H4 (cell line): ENCODE data around the gene ZNF610. TPM values are rescaled to one million over a fixed set of nuclear protein-coding genes. Genes with fewer than 3 reads are reported as not detected.
A peak's percentile ranks its signal among the peaks of the same experiment; 100 is the strongest.
"Not testable (repeated sequence)": the region's sequence is repeated elsewhere in the genome, so short reads cannot be mapped to it uniquely, and the experiment has no call there.

Experiments
- DNase-seq: peaks from one replicate; pipeline ENCODE4 v3.0.0-alpha.2; 2015; ENCODE audit warnings: low spot score
- total RNA-seq: library from RNA; depleted of rRNA; stranded (reverse); fragments of >200 nt; shearing (Covaris generic); gene quantifications from 2 replicates; pipeline ENCODE4 v1.2.3, GENCODE V29; 2014; rRNA removed

ZNF610 gene
- total RNA-seq, result 1.1 and 2.2 TPM in 2 replicates

DNA sequence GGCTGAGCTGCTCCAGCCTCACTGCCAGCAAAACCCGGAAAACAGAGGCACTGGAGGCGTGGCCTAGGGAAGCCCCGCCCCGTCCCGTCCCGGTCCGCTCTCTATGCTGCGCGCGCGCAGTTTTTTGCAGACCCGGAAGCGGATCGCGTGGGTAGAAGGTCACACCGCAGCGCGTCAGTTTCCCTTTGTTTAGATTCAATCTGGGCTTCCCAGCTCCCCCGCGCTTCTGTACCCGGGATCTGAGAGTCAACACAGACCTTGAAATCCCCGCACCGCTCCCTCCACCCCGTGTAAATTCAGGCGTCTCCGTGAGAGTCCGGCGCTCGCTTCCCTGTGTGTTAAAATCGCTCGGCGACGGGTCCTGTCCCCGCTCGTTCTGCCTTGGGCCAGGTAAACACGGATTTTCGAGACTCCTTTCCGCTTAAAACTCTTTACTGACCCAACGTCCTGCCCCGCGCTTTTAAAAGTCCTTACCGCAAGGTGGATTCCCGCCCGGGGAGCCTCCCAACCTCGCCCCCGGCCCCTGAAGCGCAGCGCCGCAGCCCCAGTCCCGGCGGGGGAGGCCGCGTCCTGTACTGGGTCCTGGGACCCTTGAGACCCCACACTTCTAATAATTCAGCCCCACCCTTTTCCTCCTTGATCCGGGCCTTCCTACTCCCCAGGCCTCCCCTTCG lies at the start of gene ZNF610:
ZNF610 (plus strand) TSS at position 127 of the 674 bp plus-strand sequence. CDS start 12,930 bp downstream, outside the sequence.
- peak; percentile 58 for DNase-seq

DNA sequence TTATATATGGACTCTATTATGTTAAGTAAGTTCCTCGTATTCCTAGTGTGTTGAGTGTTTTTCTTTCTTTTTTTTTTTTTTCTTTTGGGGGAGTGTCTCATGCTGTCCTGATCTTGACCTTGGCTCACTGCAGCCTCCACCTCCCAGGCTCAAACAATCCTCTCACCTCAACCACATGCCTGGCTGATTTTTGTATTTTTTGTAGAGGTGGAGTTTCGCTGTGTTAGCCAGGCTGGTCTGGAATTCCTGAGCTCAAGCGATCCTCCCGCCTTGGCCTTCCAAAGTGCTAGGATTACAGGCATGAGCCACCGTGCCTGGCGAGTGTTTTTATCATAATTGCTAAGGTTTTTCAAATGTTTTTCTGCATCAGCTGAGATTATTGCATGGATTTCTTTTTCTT lies 49.8 kb upstream of the ZNF610 start:
- DNase-seq, result no peak

DNA sequence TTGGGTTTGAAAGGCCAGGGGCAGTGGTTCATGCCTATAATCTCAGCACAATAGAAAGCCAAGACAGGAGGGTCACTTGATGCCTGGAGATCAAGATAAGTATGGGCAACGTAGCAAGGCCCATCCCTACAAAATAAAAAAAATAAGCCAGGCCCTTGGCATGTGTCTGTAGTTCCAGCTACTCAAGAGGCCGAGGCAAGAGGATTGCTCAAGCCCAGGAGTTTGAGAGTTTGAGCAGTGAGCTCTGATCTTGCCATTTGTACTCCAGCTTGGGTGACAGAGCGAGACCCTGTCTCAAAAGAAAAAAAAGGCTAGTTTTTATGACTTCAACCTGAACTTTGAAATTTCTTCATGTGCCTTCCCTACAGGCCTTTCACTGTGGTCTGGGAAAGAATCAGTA lies 44.3 kb upstream of the ZNF610 start:
- no peak for DNase-seq

DNA sequence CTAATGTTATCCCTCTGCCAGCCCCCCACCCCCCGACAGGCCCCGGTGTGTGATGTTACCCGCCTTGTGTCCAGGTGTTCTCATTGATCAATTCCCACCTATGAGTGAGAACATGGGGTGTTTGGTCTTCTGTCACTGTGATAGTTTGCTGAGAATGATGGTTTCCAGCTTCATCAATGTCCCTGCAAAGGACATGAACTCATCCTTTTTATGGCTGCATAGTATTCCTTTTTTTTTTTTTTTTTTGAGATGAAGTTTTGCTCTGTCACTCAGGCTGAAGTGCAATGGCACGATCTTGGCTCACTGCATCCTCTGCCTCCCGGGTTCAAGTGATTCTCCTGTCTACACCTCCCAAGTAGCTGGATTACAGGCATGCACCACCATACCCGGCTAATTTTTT lies 43.1 kb upstream of the ZNF610 start:
- not testable (repeated sequence) for DNase-seq

DNA sequence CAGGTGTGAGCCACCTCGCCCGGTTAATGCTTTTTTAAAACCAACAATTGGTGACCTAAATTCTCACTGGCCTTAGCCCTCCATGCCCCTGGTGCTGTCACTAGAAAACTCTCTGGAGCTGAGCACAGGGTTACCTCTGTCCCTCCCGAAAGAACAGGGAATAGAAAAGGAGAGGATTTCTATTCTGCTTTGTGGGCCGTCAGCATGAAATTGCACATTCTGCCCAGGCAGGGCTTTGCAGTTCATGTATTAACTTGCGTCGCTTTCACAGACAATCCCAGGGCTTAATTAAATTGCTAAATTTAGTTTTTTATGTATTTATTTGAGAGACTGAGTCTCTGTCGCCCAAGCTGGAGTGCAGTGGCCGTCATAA lies 39.7 kb upstream of the ZNF610 start:
- no peak for DNase-seq

DNA sequence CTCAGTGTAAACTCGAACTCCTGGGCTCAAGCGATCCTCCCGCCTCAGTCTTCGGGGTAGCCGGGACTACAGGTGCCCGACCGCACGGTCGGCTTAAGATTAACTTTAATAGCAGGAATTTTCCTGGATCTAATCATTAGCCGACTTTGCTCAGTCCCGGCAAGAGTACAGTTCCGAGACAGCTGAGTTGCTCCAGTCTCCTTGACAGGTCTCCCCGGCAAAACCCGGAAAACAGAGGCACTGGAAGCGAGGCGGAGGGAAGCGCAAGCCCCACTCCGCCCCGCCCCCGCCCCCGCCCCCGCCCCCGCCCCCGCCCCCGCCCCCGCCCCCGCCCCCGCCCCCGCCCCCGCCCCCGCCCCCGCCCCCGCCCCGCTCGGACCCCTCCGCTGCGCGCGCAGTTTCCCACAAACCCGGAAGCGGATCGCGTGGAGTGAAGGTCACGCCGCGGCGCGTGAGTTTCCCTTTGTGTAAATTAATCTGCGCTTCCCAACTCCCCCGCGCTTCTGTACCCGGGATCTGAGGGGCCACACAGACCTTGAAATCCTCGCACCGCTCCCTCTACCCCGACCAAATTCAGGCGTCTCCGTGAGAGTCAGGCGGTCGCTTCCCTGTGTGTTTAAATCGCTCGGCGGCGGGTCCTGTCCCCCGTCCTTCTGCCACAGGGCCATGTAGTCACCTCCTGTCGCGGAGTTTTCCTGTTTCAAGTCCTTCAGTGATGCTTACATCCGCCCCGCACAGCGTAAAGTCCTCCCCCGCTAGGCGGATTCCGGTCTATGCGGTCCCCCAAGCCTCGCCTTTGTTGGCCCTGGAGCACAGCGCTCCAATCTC lies 39.1 kb upstream of the ZNF610 start, which contains the start of gene ZNF480:
ZNF480 (plus strand) TSS at position 397 of the 828 bp plus-strand sequence. CDS start 3,244 bp downstream, outside the sequence.
- peak; percentile 75 for DNase-seq

DNA sequence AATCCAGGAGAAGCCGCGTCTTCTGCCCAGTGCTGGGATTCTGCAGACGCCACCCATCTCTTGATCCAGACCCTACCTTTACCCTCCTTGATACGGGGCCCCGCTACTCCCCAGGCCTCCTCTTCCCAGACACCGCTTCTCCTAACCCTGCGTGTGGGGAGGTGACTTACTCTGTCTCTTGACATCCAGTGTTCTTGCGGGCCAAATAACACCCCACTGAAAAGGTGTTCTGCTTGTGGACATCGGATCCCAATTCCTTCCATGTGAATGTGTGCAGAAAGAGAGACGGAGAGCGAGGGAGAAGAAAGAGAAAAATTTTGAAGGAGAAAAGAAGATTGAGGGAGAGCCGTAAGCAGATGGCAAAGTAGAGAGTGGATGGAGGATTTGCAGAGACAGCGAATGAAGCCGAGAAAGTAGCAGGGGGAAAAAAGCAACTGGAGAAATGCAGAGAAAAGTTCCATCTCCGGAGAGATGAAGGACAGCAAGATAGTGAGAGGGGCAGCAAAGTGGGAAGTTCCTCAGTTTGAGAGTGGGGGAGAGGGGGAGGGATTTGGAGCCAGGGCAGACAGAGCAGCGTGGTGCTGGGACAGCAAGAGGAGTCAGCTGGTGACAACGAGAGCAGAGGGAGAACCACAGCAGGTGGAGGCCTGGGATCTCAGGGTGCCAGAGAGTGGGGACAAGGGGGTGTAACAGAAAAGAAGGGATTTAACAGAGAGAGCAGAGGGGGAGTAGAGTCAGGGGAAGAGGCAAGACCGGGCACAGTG lies 38.3 kb upstream of the ZNF610 start:
- DNase-seq, result no peak

DNA sequence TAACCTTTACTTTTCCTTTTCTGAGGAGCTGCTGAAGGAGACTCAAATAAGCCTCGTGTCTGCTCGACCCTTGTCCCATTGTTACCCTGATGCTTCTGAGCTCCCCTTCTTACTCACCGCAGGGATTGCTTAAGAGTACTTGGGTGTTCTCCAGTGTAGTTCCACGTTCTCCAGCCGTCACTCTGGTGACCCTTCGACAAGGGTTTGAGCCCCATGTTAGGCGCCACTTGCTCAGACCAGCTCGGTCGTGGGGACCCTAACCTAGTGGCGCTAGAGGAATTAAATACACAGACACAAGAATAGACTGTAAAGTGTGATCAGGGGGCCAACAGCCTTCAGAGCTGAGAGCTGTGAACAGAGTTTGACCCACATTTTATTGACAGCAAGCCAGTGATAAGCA lies 28.8 kb upstream of the ZNF610 start:
- DNase-seq, result no peak

DNA sequence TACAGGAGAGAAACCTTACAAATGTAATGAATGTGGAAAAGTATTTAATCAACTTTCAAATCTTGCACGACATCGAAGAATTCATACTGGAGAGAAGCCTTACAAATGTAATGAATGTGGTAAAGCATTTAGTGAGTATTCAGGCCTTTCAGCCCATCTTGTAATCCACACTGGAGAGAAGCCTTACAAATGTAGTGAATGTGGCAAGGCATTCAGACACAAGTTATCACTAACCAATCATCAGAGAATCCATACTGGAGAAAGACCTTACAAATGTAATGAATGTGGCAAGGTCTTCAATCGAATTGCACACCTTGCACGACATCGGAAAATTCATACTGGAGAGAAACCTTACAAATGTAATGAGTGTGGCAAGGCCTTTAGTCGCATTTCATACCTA lies 13.6 kb upstream of the ZNF610 start:
- DNase-seq, result no peak

DNA sequence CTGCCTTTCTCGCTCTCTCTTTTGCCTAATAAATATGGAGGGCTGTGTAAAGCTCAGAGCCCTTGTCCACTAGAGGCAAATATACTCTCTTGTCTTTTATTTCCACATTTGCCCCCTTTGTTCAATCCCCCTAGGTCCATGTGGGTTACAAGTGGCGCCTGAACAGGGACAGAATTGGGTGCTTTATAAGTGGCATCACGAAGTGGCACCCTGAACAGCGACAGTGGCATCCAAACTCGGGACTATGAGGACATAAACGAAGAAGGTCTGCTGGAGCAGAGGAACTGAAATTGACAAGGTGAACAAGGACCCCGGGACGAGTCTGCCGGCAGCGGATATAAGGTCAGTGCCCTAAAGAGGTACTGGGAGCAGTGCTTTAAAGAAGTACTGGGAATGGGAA lies 4.3 kb upstream of the ZNF610 start:
- no peak for DNase-seq

DNA sequence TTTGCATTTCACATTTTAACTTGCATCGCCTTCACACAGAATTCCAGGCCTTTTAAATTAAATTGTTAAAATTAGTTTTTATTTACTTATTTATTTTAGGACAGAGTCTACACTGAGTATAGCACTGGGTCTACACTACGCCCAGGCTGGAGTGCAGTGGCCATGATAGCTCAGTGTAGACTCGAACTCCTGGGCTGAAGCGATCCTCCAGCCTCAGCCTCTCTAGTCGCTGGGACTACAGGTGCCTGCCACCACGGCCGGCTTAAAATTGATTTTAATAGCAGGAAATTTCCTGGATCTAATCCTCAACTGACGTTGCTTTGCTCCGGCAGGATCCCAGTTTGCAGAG lies 301 bp upstream of the ZNF610 start:
- DNase-seq, result no peak

DNA sequence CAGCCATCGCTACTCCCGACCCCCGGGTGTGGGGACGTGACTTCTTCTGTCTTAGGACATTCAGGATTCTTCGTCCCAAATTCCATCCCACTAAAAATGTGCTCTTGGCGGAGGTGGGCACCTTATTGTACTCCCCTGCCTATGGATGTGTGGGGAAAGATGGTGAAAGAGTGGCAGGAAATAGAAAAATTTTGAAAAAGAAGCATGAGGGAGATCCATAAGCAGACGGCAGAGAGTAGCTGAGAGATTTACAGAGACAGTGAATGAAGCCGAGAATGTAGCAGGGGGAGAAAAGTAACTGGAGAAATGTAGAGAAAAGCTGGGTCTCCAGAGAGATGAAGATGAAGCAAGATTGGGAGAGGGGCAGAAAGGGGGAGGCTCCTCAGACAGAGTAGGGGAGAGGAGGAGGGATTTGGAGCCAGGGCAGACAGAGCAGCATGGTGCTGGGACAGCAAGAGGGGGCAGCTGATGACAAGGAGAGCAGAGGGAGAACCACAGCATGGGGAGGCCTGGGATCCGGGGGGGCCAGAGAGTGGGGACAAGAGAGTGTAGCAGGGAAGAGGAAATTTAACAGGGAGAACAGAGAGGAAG lies 843 bp downstream of the ZNF610 start:
- DNase-seq, result no peak

DNA sequence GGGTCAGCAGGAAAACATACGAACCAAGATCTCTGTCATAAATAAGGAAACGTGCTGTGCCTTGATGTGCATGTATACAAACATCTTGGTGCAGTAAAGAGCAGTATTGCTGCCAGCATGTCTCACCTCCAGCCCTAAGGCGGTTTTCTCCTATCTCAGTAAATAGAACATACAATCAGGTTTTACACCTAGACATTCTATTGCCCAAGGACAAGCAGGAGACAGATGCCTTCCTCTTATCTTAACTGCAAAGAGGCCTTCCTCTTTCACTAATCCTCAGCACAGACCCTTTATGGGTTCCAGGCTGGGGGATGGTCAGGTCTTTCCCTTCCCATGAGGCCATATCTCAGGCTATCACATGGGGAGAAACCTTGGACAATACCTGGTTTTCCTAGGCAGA lies 3.0 kb downstream of the ZNF610 start:
- DNase-seq, result not testable (repeated sequence)

DNA sequence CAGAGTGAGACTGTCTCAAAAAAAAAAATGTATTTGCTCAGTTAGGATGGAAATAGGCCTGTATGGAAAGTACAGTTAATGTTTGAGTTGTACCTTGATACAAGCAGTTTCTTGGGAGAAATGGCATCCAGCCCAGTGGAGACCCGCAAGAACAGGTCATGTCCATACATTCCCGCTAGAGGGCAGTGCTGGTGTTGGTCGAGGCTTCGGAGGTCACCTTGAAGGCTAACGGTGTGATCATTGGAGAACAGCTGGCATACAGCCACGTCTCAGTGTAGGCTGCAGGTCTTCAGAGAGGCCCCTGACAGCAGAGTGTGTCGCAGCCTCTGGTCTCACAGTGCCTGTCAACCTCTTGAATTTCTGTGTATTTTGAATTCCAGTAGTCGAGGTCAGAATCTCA lies 7.5 kb downstream of the ZNF610 start:
- peak; percentile 27 for DNase-seq

DNA sequence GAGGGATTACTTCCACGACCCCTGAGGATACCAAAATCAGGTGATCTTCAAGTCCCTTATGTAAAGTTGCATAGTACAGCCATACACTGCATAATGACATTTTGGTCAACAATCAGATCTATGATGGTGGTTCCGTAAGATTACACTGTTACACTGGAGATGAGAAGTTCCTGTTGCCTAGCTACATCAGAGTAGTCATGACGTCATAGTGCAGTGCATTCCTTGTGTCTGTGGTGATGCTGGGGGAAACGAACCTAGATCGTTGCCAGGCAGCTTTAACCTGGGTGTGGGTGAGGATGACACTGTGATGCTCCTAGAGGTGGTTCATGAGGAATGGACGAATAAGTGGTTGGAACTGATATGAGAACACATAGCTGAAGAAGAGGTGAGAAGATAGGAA lies 9.1 kb downstream of the ZNF610 start:
- no peak for DNase-seq

DNA sequence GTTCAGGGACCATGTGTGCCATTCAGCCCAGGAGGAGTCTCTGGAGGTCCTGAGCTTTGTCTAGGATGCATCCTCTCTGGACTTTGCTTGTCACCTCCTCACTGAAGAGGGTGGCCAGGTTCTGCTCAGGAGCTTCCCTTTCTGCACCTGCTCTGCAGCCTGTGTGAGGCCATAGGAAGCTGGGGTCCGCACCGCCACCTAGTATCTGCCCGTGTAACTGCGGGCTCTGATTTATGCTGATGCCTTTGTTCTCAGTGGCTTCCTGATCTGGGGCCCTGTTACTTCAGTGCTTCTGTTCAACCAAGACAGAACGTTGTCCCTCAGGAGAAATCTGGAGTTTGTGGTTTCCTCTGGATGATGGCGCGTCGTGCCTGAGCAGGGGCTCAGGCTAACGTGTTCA lies 15.5 kb downstream of the ZNF610 start:
- no peak for DNase-seq

DNA sequence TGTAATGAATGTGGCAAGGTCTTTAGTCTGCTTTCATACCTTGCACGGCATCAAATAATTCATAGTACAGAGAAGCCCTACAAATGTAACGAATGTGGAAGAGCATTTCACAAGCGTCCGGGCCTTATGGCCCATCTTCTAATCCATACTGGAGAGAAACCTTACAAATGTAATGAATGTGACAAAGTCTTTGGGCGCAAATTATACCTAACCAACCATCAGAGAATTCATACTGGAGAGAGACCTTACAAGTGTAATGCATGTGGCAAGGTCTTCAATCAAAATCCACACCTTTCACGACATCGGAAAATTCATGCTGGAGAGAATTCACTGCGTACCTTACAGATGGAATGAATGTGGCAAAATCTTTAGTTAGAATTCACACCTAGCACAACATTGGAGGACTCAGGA lies 30.4 kb downstream of the ZNF610 start:
- no peak for DNase-seq

DNA sequence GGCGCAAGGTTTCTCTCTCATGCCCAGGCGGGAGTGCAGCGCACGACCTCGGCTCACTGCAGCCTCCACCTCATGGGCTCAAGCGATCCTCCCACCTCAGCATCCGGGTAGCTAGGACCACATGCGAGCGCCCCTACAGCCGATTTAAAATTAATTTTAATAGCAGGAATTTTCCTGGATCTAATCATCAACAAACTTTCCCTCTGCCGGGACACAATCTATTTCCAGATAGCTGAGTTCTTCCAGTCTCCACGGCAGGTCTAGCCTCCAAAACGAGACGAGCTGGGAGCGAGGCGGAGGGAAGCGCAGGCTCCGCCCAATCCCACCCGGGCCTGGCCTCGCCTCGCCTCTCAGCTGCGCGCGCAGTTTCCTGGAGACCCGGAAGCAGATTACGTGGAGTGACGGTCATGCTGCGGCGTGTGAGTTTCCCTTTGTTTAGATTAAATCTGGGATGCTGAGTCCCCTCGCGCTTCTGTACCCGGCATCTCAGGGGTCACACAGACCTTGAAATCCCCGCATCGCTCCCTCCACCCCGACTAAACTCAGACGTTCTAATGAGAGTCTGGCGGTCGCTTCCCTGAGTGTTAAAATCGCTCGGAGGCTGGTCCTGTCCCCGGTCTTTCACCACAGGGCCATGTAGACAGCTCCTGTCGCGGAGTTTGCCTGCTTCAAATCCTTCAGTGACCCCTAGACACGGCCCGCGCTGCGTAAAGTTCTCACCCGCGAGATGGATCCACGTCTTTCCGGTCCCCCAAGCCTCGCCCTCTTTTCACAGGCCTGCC lies 33.7 kb downstream of the ZNF610 start, which contains the start of gene ZNF880:
ZNF880 (plus strand) TSS at position 365 of the 782 bp plus-strand sequence; CDS start at position 408, 43 bp downstream.
- DNase-seq, result no peak

DNA sequence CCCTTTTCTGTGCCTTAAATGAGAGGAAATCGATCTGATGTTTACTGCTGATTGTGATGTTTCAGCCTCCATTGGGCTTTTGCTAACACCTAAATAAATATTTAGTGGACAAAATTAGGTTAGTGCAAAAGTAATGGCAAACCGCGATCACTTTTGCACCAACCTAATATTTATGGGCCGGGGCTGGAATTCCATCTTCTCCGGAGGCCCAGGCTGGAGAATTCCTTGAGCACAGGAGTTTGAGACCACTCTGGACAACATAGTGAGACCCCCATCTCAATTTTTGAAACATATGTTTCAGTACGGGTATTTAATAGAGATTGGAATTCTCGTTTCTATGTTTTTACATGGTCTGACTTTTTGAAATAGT lies 34.3 kb downstream of the ZNF610 start:
- DNase-seq, result no peak

DNA sequence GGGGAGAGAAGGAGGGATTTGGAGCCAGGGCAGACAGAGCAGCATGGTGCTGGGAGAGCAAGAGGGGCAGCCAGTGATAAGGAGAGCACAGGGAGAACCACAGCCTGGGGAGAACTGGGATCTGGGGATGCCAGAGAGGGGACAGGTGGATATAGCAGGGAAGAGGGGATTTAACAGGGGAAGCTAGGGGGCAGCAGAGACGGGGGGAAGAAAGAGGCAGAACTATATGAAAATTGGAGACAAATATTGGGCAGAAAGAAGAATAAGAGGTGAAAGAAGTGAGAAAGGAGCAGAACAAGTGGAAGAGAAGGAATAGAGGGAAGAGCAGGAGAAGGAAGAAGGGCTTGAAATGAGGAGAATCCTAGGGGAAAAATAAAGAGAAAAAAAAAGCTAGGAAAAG lies 55.1 kb downstream of the ZNF610 start:
- DNase-seq, result no peak
